ENCODE measurements around the gene PTEN.
A peak's percentile ranks its signal among the peaks of the same experiment; 100 is the strongest.

PTEN gene

DNA sequence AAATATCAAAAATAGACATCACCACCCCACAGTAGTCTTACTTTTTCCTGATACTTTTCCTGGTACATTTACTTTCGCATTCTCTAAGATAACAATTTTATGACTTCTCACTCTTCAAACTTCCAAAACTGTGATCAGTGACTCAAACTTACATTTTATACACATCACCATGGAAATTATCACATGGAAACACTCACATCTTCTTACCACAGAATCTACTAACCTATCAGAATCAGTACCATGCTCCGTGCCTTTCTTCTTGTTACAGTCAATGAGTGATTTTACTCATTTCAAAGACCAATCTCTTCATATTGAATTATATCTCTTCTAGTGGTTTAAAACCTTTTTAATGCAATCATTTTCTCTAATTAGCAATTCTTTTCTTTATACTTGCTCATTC, 120.3 kb downstream of the PTEN start:
- FAIRE-seq (peak; percentile 31), DNase-seq (ENCODE audit: insufficient read length, low spot score) (no peak)
- TF ChIP-seq TAF1 (IDR thresholded peaks at IDR 0.05; ENCODE audit: low read depth, low read length) = no peak
- no peak for TF ChIP-seq POLR2AphosphoS5 (IDR thresholded peaks at IDR 0.05; ENCODE audit: low read depth, low read length)
- TF ChIP-seq SPI1 (IDR thresholded peaks at IDR 0.05; ENCODE audit: low read depth, low read length) = no peak
- no peak for TF ChIP-seq POU2F2 (IDR thresholded peaks at IDR 0.05; ENCODE audit: low read depth, low read length)
- no peak for TF ChIP-seq PAX5 (IDR thresholded peaks at IDR 0.05; ENCODE audit: insufficient read depth, low read length, severe bottlenecking)
- TF ChIP-seq POLR2A (IDR thresholded peaks at IDR 0.05; ENCODE audit: low read depth, low read length) = no peak

DNA sequence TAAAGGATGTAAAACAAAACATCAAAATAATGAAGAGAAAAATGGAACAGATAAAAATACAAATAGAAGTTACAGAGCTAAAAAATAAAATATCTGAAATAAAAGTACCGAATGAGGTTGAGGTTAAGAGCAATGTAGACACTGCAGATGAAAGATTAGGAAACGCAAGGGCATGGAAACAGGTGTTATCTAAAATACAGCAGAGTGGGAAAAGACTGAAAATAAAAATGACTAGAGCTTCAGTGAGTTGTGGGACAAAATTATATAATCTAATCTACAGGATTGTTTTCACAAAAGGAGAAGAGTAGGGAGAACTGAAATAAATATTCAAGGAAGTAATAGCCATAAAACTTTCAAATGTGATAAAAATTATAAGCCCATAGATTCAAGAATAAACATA, 123.8 kb downstream of the PTEN start:
- FAIRE-seq (no peak), DNase-seq (ENCODE audit: insufficient read length, low spot score) (no peak)
- TF ChIP-seq PAX5 (IDR thresholded peaks at IDR 0.05; ENCODE audit: insufficient read depth, low read length, severe bottlenecking) (no peak), POLR2AphosphoS5 (IDR thresholded peaks at IDR 0.05; ENCODE audit: low read depth, low read length) (no peak), TAF1 (IDR thresholded peaks at IDR 0.05; ENCODE audit: low read depth, low read length) (no peak), POU2F2 (IDR thresholded peaks at IDR 0.05; ENCODE audit: low read depth, low read length) (no peak), SPI1 (IDR thresholded peaks at IDR 0.05; ENCODE audit: low read depth, low read length) (no peak), POLR2A (IDR thresholded peaks at IDR 0.05; ENCODE audit: low read depth, low read length) (no peak)

- TF ChIP-seq PAX5 (IDR thresholded peaks at IDR 0.05; ENCODE audit: insufficient read depth, low read length, severe bottlenecking) (no peak), TAF1 (IDR thresholded peaks at IDR 0.05; ENCODE audit: low read depth, low read length) (no peak), POLR2A (IDR thresholded peaks at IDR 0.05; ENCODE audit: low read depth, low read length) (no peak), POU2F2 (IDR thresholded peaks at IDR 0.05; ENCODE audit: low read depth, low read length) (no peak), POLR2AphosphoS5 (IDR thresholded peaks at IDR 0.05; ENCODE audit: low read depth, low read length) (no peak), SPI1 (IDR thresholded peaks at IDR 0.05; ENCODE audit: low read depth, low read length) (no peak)
- FAIRE-seq (no peak), DNase-seq (ENCODE audit: insufficient read length, low spot score) (no peak)
Measured at GRCh38 chr10:87991946-87992345, 128.5 kb downstream of the PTEN start.

DNA sequence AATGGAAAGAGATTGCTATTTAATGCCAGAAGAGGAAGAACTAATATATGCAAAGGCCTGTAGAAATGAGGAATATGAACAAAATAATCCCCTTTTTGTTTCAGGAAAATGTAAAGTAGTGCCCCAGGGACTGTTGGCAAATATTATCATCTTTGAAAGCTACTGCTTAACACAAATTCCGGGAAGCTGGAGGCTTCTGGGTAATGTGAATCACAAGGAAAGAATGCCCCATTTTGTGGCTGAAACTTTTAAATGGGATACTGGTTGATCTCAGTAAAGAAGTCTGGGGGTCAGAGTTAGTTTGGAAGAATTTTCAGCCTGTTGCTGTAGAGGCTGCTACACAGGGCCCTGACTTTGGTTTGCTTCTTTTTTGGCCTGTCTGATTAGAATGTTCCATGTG, 141.0 kb downstream of the PTEN start:
- FAIRE-seq (no peak), DNase-seq (ENCODE audit: insufficient read length, low spot score) (no peak)
- TF ChIP-seq POLR2A (IDR thresholded peaks at IDR 0.05; ENCODE audit: low read depth, low read length) (no peak), POLR2AphosphoS5 (IDR thresholded peaks at IDR 0.05; ENCODE audit: low read depth, low read length) (no peak), PAX5 (IDR thresholded peaks at IDR 0.05; ENCODE audit: insufficient read depth, low read length, severe bottlenecking) (no peak), POU2F2 (IDR thresholded peaks at IDR 0.05; ENCODE audit: low read depth, low read length) (no peak), SPI1 (IDR thresholded peaks at IDR 0.05; ENCODE audit: low read depth, low read length) (no peak), TAF1 (IDR thresholded peaks at IDR 0.05; ENCODE audit: low read depth, low read length) (no peak)

GRCh38 chr10:88006261-88006660, 142.8 kb downstream of the PTEN start:
- TF ChIP-seq SPI1 (IDR thresholded peaks at IDR 0.05; ENCODE audit: low read depth, low read length) (no peak), POLR2A (IDR thresholded peaks at IDR 0.05; ENCODE audit: low read depth, low read length) (no peak), TAF1 (IDR thresholded peaks at IDR 0.05; ENCODE audit: low read depth, low read length) (no peak), POU2F2 (IDR thresholded peaks at IDR 0.05; ENCODE audit: low read depth, low read length) (no peak), PAX5 (IDR thresholded peaks at IDR 0.05; ENCODE audit: insufficient read depth, low read length, severe bottlenecking) (no peak), POLR2AphosphoS5 (IDR thresholded peaks at IDR 0.05; ENCODE audit: low read depth, low read length) (no peak)
- no peak for DNase-seq (ENCODE audit: insufficient read length, low spot score)
- no peak for FAIRE-seq

GRCh38 chr10:88008866-88009470, 145.5 kb downstream of the PTEN start:
- no peak for FAIRE-seq
- TF ChIP-seq TAF1 (IDR thresholded peaks at IDR 0.05; ENCODE audit: low read depth, low read length) = no peak
- no peak for DNase-seq (ENCODE audit: insufficient read length, low spot score)

DNA sequence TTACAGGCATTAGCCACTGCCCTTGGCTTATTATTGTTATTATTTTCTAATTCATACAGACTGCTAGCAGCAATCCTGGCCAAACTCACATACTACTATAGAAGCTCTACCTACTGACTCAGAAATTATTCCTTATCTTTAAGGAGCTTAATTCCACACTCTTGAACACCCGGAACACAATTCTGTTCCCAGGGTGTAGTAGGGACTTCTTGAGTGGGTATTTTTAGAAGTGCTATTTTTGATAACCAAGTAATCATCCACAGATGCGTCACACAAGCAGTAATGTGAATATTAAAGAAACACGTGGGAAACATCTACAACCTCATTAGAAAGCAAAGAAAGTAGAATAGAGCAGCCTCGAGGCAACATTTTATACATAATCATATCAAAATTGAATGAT, 149.2 kb downstream of the PTEN start:
- DNase-seq (ENCODE audit: insufficient read length, low spot score) (no peak), FAIRE-seq (no peak)
- no peak for TF ChIP-seq SPI1 (IDR thresholded peaks at IDR 0.05; ENCODE audit: low read depth, low read length)
- TF ChIP-seq POU2F2 (IDR thresholded peaks at IDR 0.05; ENCODE audit: low read depth, low read length) = no peak
- no peak for TF ChIP-seq POLR2A (IDR thresholded peaks at IDR 0.05; ENCODE audit: low read depth, low read length)
- TF ChIP-seq POLR2AphosphoS5 (IDR thresholded peaks at IDR 0.05; ENCODE audit: low read depth, low read length) = no peak
- no peak for TF ChIP-seq PAX5 (IDR thresholded peaks at IDR 0.05; ENCODE audit: insufficient read depth, low read length, severe bottlenecking)
- no peak for TF ChIP-seq TAF1 (IDR thresholded peaks at IDR 0.05; ENCODE audit: low read depth, low read length)

- DNase-seq (ENCODE audit: insufficient read length, low spot score) (no peak), FAIRE-seq (no peak)
- TF ChIP-seq SPI1 (IDR thresholded peaks at IDR 0.05; ENCODE audit: low read depth, low read length) = no peak
- TF ChIP-seq PAX5 (IDR thresholded peaks at IDR 0.05; ENCODE audit: insufficient read depth, low read length, severe bottlenecking) = no peak
- TF ChIP-seq POU2F2 (IDR thresholded peaks at IDR 0.05; ENCODE audit: low read depth, low read length) = no peak
- TF ChIP-seq POLR2AphosphoS5 (IDR thresholded peaks at IDR 0.05; ENCODE audit: low read depth, low read length) = no peak
- TF ChIP-seq TAF1 (IDR thresholded peaks at IDR 0.05; ENCODE audit: low read depth, low read length) = no peak
- no peak for TF ChIP-seq POLR2A (IDR thresholded peaks at IDR 0.05; ENCODE audit: low read depth, low read length)
Measured at GRCh38 chr10:88017781-88018180, 154.4 kb downstream of the PTEN start.

GRCh38 chr10:88019753-88020152, 156.3 kb downstream of the PTEN start:
- TF ChIP-seq POU2F2 (IDR thresholded peaks at IDR 0.05; ENCODE audit: low read depth, low read length) = no peak
- no peak for TF ChIP-seq POLR2AphosphoS5 (IDR thresholded peaks at IDR 0.05; ENCODE audit: low read depth, low read length)
- no peak for TF ChIP-seq POLR2A (IDR thresholded peaks at IDR 0.05; ENCODE audit: low read depth, low read length)
- no peak for TF ChIP-seq SPI1 (IDR thresholded peaks at IDR 0.05; ENCODE audit: low read depth, low read length)
- no peak for TF ChIP-seq TAF1 (IDR thresholded peaks at IDR 0.05; ENCODE audit: low read depth, low read length)
- no peak for TF ChIP-seq PAX5 (IDR thresholded peaks at IDR 0.05; ENCODE audit: insufficient read depth, low read length, severe bottlenecking)
- DNase-seq (ENCODE audit: insufficient read length, low spot score) = no peak
- FAIRE-seq = no peak
